Ishikawa (cell line): Measurements from ENCODE around the gene ELOVL6.

ENCODE experiments used
- CEBPB ChIP-seq: IDR thresholded peaks from 2 replicates; pipeline ENCODE4 v1.6.1; 2012
- CREB1 ChIP-seq: IDR thresholded peaks from 2 replicates; pipeline ENCODE4 v1.6.1; 2012; ENCODE audit warnings: low read depth
- EGR1 ChIP-seq: IDR thresholded peaks from 2 replicates; pipeline ENCODE4 v1.6.1; 2012
- EP300 ChIP-seq: IDR thresholded peaks from 2 replicates; pipeline ENCODE4 v1.6.1; 2012; ENCODE audit warnings: borderline replicate concordance
- FOXM1 ChIP-seq: IDR thresholded peaks from 2 replicates; pipeline ENCODE4 v1.6.1; 2012; ENCODE audit warnings: low read depth, borderline replicate concordance
- MAX ChIP-seq: IDR thresholded peaks from 2 replicates; pipeline ENCODE4 v1.6.1; 2012
- NFIC ChIP-seq: IDR thresholded peaks from 2 replicates; pipeline ENCODE4 v1.6.1; 2012
- RAD21 ChIP-seq: IDR thresholded peaks from 2 replicates; pipeline ENCODE4 v1.6.1; 2012; ENCODE audit warnings: low read depth
- REST ChIP-seq: IDR thresholded peaks from 2 replicates; pipeline ENCODE4 v1.6.1; 2012; ENCODE audit warnings: low read depth, mild to moderate bottlenecking
- TAF1 ChIP-seq: IDR thresholded peaks from 2 replicates; pipeline ENCODE4 v1.6.1; 2012; ENCODE audit warnings: low read depth, mild to moderate bottlenecking
- TCF12 ChIP-seq: IDR thresholded peaks from 2 replicates; pipeline ENCODE4 v1.6.1; 2012; ENCODE audit warnings: low read depth
- TEAD4 ChIP-seq: IDR thresholded peaks from 2 replicates; pipeline ENCODE4 v1.6.1; 2012
- USF1 ChIP-seq: IDR thresholded peaks from 2 replicates; pipeline ENCODE4 v1.6.1; 2012
- YY1 ChIP-seq: IDR thresholded peaks from 2 replicates; pipeline ENCODE4 v1.6.1; 2012; ENCODE audit warnings: low read depth
- ZBTB7A ChIP-seq: IDR thresholded peaks from 2 replicates; pipeline ENCODE4 v1.6.1; 2012; ENCODE audit warnings: low read depth

ELOVL6 gene

GRCh38 chr4:110129544-110129943, 68.9 kb downstream of the ELOVL6 start:
- TF ChIP-seq TEAD4 (no peak), RAD21 (no peak), FOXM1 (no peak), REST (no peak), EP300 (no peak), YY1 (no peak), ZBTB7A (no peak), TCF12 (no peak), USF1 (no peak), MAX (no peak)

GRCh38 chr4:110128472-110128919, 69.9 kb downstream of the ELOVL6 start:
- TF ChIP-seq ZBTB7A (no peak), EGR1 (no peak), TEAD4 (no peak), TCF12 (no peak), CREB1 (no peak), USF1 (no peak), REST (no peak), EP300 (no peak), TAF1 (no peak), MAX (no peak), NFIC (no peak), CEBPB (no peak), YY1 (no peak), RAD21 (no peak), FOXM1 (no peak)

GRCh38 chr4:110128029-110128428, 70.4 kb downstream of the ELOVL6 start:
- TF ChIP-seq TEAD4 (no peak), YY1 (no peak)

- TF ChIP-seq CEBPB (no peak), CREB1 (no peak), REST (no peak), TAF1 (no peak), EGR1 (no peak), FOXM1 (no peak), MAX (no peak), TEAD4 (no peak), EP300 (no peak), TCF12 (no peak), NFIC (no peak), YY1 (no peak)
These were observed 73.7 kb downstream of the ELOVL6 start for GRCh38 chr4:110124711-110125110.

GRCh38 chr4:110122201-110122600, 76.2 kb downstream of the ELOVL6 start:
- TF ChIP-seq USF1, result no peak
- no peak for TF ChIP-seq EP300
- TF ChIP-seq TCF12, result no peak
- no peak for TF ChIP-seq YY1
- TF ChIP-seq MAX, result no peak
- TF ChIP-seq REST, result no peak
- TF ChIP-seq FOXM1, result no peak
- TF ChIP-seq RAD21, result no peak
- no peak for TF ChIP-seq TAF1
- TF ChIP-seq NFIC, result no peak
- TF ChIP-seq EGR1, result no peak
- TF ChIP-seq TEAD4, result no peak
- no peak for TF ChIP-seq CEBPB
